GM18861 (cell line): ENCODE results near the gene CMIP.

Experiments used
- ATAC-seq: cut with Tn5 transposase; IDR thresholded peaks from one replicate; pipeline ENCODE4 v1.9.1; 2021; ENCODE audit not compliant: unreplicated experiment

The CMIP gene

DNA sequence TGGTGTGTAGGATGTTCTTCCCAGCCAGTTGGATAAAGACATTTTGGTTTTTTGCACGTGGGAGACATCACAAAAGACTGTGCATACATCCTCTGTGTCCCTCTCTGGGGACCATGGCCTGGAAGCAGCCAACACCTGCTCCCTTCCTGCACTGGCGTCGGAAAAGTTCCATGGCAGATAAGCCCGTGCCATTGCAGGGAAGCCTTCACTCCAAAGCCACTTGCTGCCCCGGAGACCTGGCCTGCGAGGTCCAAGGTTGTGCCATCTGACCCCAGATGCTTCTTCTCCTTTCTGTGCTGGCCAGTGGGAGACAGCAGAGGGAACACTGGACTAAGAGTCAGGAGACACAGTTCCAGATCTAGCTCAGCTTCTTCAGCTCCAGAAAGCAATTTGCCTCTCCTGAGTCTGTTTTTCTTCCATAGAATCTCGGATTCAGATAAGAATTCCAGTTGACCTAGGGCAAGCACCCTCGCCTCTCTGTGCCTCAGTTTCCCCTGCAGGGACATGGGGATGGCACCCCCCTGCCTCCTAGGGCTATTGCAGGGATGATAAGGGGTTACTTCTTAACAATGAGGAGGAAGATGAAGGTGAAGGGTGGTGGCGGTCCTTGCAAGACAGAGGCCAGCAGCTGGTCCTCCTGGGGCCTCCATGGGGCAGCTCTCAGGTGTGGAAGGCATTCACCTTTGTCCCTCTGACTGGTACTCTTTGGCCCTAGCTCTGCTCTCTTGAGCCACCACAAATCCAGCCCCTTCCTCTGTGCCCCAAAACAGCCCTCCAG is 134.2 kb downstream of the CMIP start:
- no peak for ATAC-seq

DNA sequence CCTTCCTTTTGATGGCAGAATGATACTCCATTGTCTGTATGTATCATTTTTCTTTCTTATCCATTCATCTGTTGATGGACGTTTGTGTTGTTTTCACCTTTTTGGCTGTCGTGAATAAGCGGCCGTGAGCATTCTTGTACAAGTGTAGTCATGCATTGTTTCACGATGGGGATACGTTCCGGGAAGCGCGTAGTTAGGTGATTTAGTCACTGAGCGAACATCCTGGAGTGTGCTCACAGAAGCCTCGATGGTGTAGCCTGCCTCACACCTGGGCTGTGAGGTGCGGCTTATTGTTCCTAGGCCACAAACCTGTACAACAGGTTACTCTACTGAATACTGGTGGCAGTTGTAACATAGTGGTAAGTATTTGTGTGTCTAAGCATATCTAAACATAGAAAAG is 136.5 kb downstream of the CMIP start:
- no peak for ATAC-seq

DNA sequence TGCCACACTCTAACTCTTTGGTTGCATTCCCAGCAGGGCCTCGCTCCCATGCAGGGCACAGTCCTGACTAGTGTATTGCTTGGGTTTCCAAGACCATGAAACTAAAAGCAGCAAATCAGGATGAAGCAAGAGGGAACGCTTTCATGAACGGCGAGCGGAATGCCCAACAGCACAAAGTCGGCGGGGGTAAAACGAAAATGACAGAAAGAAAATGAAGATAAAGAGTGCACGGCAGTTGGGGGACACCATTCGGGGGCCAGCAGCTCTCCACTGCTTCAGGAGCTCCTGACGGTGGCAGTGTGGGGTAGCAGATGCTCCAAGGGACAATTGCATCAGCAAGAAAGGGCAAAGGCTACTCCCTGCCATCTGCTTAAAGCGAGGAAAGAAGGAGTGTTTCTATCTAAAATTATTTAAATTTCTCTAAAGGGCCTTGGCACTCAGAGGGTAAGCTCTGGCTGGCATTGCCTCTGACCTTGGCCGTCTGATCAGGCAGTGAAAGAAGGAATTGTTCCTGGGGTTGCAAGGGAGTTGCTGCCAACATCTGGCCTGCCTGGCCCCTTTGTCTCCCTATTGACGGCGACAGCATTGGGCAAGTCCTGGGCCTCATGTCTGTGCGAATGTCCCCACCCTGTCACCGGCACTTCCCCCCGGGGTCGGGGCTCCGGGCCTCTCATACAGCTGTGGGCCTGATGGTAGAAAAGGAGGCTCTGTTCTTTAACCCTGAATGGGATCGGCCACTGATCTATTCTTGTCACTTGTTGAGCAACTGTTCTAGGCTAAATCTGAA is 138.2 kb downstream of the CMIP start:
- no peak for ATAC-seq

DNA sequence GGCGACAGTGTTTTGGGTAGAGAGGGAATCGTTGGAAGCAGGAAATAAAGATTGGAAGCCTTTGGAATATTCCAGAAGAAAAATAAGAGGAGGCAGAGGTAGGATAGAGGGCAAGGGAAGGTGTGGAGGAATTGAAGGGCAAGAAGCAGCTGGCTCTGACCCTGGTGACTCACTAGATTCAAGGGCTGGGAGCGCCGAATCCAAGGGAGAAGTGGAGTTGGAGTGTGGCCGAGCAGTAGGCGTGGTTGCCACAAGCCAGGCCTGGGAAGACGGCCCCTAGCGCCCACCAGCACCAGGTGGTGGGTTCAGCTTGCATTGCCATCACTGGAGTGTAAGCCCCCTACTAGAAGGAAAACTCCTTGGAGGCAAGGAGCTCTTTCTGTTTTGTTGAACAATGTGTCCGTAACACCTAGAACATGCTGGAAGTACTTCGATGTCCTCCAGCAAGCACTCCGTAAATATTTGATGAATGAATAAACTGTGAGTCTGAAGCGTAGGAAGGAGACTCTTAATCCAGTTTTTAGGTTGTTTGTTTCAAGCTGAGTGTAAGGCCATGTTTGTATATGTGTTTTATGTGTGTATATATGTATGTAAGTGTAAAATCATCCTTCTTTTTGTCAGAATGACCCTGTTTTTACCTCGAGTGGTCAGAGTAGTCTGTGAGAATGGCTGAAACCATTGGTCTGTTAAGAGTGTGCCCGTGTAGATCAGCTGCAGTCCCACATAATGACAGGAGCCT is 139.5 kb downstream of the CMIP start:
- ATAC-seq, result no peak

DNA sequence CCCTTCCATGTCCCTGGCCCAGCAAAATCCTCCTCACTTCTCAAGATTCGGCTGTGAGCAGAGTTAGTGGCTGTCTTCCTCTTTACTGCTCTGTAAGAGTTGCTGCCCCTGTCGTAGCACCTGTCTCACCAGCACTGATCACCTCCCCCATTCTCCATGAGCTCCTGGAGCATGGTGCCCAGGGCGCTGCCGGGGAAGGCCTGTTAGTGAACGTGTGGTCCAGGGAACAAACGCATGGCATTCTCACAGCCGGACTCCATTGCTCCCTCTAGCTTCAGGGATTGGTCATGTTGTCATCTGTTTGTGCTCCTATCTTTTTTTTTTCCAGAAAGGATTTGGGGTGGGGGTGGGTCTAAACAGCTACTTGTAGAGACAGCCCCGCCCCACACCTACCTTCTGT is 141.2 kb downstream of the CMIP start:
- no peak for ATAC-seq

DNA sequence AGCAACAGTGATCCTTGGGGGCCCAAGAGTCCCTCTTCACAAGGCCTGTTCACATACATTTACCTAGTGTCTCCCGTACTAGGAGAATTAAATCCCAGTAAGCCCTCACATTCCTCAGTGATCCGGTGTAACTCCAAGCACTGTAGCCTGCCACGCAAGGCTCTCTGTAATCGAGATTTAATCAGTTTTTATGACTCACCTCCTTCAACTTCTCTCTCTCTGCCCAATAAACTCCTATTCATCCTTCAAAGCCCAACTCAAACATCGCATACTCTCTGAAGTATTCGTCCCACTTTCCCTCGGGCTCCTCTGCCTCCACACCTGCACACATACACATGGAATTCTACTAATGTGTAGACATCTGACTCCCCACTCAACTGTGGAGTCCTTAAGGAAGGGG is 141.8 kb downstream of the CMIP start:
- no peak for ATAC-seq

DNA sequence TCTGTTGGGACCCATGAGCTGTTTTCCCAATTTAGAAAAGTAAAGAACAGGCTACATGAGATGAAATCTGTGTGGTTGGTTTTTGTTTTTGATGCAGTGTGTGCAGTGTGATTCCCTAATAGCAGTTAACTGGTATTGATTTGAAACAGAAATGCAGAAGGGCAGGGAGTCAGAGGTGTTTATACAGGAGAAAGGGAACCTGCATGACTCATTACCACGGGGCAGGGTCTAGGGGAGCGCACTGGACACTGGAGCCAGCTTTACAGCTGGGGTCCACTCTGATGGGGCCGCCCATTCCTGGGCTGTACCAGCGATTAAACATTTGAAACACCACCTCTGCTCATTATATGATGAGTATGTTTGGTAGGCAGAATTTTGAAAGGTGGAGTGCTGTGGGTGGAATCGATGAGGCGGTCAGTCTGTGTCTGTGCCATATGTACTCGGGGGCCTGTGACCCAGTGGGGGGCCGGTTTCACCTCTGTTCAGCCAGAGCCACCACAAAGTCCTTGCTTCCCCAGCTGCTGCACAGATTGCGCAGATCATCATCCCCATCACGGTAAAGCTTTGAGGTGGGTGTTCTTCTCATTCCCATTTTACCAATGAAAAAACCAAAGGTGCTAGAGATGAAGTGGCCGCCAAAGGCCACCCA is 142.5 kb downstream of the CMIP start:
- ATAC-seq, result no peak

DNA sequence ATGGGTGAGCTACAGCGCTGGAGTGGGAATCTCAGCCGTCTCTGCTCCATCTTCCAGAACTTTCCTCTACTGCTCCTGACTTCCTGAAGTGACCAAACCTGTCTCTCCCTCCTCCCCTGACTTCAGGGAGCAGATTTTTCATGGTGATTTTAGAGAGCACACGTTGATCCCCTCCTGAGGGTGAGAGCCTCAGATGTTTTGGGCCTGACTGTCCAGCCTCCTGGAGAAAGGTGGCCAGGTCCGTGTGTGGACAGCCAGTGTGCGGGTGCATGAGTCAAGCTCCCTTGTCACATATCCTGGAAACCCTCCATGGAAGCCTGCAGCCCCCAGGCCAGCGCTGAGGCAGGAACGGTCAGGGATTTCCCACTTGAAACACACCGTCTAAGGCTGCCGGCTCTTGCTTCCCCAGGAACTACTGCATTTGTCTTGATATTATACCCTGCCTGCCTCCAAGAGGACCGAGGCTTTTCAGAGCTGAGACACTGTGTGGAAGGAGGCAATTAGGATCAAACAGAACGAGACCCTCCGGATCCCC is 143.1 kb downstream of the CMIP start:
- ATAC-seq, result no peak

DNA sequence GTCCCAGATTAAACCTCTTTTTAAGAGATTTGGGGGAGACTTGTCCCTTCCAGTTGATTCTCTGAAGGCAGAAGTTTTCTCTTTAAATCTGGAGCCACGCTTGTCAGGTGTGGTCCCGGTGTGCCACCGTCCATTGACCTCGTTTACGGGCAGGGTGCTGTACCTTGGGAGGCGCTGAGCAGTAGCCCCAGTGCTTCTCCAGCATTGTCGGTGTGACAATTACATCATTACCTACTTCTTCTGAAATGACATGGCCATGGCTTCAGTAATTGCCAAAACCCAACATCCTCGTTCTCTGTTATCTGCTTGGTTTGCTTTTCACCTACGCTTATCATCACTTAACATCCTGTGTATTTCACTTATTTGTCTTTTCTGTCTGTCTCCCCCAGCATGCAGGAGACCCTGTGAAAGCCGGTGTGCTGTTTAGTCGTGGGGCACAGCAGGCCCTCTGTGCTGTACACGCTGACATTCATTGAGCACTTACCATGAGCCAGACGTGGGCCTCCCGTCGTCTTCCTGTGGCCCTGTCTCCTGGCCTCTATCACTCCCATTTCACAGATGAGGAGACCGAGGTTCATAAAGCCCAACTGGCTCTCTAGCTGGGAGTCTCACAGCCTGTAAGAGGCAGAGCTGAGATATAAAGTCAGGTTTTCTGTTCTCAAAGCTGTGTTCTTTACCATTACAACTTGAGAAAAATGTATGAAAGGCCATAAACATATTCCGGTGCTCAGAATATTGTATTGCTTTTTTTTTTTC is 143.9 kb downstream of the CMIP start:
- no peak for ATAC-seq

DNA sequence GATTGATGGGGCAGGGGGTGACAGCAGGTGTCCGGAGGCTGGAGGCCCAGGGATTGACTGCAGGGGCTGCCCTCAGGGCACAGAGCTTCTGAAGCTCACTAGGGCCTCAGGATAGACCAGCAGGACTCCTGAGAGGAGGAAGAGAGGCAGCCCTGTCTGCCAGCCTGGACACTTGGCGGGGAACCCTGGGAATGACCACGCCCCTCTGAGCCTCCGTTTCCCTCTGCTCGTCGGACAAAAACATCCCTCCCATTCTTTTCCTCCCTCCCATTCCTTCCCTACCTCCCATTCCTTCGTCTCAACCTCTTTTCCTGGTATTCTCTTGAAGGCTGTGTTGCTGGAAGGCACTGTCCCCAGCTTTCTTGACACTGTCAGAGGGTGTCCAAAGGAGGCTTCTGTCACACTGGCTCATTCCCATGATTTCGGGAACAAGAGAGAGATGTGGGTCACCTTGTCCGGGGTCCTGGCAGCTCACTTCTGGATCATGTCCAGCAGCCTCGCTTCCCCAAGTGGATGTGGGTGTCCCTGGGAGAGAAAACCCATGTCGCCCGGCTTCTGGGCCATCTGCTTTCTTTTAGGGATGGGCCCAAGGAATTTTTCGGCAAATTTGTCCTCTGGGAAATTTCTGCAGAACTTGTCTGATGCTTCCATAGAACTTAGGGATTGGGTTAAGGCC is 145.5 kb downstream of the CMIP start:
- no peak for ATAC-seq

DNA sequence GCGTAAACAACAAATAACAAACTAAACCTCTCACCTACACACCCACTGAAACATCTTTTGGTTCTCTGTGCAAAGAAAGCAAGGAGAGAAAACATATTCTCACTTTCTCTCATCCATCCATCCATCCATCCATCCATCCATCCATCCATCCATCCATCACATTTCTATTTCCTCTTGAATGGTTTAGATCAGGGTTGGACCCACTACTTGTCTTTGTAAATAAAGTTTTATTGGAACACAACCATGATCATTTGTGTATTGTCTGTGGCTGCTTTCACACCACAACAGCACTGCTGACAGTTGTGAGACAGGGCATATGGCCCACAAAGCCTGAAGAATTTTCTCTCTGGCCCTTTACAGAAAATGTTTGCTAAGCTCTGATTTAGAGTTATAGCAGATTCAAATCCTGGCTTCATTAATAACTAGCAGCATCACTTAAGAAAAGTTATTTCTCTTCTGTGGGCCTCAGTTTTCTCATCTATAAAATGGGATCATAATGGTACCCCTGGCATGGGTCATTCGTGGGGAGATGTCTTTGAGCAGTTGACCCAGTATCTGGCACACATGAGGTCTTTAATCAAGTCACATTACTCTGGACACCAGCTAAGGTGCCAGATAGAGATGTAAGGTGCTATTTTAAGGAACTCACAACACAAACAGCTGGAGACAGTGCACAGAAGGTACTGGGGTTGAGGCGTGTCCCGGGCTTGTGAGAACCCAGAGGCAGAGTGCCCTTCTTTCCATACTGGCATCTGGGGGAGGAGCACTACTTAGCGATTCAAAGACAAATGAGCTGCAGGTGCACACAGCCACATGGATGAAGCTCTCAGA is 146.3 kb downstream of the CMIP start:
- no peak for ATAC-seq

DNA sequence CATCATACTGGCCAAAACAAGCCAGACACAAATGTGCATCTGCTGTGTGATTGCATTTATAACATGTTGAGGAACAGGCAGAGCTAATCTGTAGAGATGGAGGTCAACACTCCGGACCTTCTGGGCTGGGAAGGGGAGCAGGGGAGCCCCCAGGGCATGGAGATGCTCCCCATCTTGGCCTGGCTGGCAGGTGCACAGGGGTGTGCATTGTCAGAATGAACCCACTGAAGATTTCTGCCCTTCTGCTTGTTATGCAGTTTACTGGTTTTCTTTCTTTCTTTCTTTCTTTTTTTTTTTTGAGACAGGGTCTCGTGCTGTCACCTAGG is 146.9 kb downstream of the CMIP start:
- ATAC-seq, result no peak

DNA sequence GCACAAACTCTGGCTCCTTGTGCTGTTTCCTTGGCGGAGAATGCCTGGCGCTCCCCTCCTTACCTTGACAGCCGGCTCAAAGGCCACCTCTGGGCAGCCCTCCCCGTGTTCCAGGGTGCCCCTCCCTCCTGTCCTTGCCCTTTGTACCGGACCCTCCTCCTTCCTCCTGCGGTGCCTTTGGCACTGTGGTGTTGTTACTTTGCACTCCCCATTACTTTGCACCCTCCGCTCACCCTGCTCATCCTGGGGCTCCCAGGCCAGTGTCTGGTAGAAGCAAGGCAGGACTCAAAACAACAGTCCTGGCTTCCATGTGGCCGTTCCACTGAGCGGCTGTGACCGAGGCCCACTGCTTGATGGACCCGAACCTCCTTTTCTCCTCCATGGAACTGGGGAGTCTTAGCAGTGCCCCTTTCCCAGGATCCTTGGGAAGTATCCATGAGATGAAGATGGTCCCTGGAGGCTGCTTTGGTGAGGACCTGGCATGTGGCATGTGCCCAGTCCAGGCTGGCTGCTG is 147.8 kb downstream of the CMIP start:
- ATAC-seq, result no peak

DNA sequence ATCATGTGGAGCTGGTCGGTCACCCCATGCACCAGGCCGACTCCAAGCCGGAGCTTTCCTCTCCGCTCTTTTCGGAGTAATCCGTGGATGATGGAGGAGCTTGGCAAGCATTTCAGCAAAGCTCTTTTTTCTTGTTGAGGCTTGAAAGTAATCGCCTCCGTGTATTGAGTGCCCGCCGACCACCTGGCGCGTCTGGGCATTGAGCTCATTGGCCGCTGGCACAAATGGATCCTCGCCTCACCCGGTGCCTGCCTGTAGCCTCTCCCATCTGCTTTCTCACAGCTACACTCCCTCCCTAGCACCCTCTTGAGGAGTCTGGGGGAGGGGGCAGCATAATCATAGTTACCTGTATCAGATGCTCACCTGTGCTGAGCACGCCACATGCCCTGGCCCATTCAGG is 148.9 kb downstream of the CMIP start:
- no peak for ATAC-seq

DNA sequence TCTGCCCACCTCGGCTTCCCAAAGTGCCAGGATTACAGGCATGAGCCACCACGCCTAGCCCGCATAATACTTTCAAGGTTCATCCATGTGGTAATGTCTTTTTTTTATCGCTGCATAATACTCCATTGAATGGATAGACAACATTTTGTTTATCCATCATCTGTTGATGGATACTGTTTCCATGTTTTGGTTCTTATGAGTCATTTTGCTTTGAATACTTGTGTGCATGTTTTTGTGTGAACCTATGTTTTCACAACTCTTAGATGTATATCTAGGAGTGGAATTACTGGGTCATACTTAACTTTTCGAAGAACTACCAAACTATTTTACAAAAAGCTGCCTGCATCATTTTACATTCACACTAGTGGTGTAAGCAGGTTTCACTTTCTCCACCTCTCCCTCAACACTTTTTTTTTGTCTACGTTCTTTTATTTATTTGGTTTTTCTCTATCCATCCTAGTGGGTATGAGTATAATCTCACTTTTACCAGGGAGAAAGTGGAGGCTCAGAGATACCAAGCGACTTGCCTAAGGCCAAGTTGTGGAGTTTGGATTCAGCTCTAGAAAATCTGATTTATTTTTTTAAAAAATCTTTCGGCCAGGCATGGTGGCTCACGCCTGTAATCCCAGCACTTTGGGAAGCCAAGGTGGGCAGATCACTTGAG is 151.2 kb downstream of the CMIP start:
- no peak for ATAC-seq

DNA sequence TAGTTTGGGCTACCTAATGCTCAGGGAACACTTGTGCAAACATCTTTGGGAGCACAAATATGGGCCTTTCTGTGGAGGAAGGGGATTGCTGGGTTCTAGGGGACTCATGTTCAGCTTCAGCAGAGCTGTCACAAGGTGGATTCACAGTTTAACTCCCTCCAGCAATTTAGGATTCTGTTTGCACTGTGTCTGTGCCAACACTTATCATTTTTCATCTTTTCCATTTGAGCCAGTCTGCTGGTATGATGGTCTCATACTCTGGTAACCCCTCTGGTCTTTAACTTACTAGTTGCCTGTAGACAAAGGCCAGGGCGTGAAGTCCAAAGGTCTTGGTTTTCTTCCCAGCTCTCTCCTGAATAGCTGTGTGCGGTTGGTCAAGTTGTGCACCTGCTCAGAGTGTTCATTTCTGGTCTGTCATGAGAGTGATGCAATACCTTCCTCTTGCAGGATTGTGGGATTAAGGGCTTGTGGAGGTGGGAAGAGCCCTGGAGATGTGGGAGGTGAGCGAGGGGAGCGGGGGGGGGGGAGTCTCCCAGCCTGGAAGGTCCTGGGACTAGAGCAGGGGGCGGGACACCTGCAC is 152.6 kb downstream of the CMIP start:
- ATAC-seq, result no peak

DNA sequence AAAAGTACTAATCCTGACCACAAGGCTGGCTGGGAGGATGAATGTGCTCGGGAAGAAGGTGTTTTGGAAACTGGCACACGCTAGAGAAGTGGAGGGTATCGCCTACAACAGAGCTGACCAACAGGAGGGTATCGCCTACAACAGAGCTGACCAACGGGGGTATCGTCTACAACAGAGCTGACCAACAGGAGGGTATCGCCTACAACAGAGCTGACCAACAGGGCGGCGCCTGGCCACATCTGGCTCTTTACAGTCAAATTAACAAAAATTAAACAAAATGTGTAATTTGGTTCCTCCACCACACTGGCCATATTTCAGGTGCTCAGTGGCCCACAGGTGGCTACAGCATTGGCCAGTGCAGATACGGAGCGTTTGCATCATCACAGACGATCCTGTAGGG is 153.5 kb downstream of the CMIP start:
- no peak for ATAC-seq
